Choroid plexus epithelial cell (primary cell): ENCODE data around the gene SAMD4B.

Source experiments
- DNase-seq: peaks from one replicate; pipeline ENCODE4 v3.0.0-alpha.2; 2010; ENCODE audit warnings: low read depth
- H3K4me3 ChIP-seq: 2 replicates; pipeline ENCODE4 v1.5.1; 2011; ENCODE audit warnings: low read depth, mild to moderate bottlenecking, control low read depth, low read length, moderate library complexity
- TF ChIP-seq, protein P1 (sequence below): conservative IDR thresholded peaks from 2 replicates; pipeline ENCODE4 v1.5.1; 2011; ENCODE audit warnings: low read depth, mild to moderate bottlenecking, control low read depth, inconsistent platforms, low read length, moderate library complexity

The SAMD4B gene

DNA sequence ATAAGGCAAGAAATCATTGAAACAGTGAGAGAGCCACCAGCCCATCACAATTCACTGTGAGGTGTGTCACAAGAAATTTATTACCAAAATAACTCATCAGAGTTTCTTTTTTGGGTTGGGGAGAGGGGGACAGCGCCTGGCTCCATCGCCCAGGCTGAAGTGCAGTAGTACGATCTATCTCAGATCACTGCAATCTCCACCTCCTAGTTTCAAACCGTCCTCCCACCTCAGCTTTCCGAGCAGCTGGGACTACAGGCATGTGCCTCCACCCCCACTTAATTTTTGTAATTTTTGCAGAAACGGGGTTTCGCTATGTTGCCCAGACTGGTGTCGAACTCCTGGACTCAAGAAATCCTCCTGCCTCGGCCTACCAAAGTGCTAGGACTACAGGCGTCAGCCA is 42.4 kb upstream of the SAMD4B start:
- TF ChIP-seq, protein P1, sequence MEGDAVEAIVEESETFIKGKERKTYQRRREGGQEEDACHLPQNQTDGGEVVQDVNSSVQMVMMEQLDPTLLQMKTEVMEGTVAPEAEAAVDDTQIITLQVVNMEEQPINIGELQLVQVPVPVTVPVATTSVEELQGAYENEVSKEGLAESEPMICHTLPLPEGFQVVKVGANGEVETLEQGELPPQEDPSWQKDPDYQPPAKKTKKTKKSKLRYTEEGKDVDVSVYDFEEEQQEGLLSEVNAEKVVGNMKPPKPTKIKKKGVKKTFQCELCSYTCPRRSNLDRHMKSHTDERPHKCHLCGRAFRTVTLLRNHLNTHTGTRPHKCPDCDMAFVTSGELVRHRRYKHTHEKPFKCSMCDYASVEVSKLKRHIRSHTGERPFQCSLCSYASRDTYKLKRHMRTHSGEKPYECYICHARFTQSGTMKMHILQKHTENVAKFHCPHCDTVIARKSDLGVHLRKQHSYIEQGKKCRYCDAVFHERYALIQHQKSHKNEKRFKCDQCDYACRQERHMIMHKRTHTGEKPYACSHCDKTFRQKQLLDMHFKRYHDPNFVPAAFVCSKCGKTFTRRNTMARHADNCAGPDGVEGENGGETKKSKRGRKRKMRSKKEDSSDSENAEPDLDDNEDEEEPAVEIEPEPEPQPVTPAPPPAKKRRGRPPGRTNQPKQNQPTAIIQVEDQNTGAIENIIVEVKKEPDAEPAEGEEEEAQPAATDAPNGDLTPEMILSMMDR, result no peak
- DNase-seq, result no peak
- H3K4me3 ChIP-seq, result no peak overlapping the region

GRCh38 chr19:39301021-39301420 is 41.2 kb upstream of the SAMD4B start:
- no peak for DNase-seq
- TF ChIP-seq, protein P1, result no peak
- no peak overlapping the region for H3K4me3 ChIP-seq

DNA sequence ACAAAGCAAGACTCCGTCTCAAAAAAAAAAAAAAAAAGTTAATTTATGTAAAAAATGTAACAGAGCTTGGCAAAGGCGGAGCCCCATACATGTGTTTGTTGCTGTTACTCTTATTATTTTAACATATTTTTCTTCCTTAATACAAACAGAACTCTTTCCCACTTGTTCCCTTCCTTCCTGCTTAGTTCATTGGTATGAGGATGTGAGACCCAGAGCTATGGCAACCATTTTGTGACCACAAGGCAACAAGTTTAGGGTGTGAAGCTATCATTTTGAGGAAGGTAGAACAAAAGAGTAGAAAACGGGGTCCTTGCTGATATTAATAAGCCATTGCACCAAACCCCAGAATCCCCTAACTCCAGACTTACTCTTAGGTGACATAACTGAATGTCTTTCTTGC is 40.7 kb upstream of the SAMD4B start:
- H3K4me3 ChIP-seq, result no peak overlapping the region
- TF ChIP-seq, protein P1, result no peak
- DNase-seq, result no peak

- DNase-seq, result no peak
- TF ChIP-seq, protein P1, result no peak
- no peak overlapping the region for H3K4me3 ChIP-seq
Observed at GRCh38 chr19:39303373-39304184, 38.6 kb upstream of the SAMD4B start.

DNA sequence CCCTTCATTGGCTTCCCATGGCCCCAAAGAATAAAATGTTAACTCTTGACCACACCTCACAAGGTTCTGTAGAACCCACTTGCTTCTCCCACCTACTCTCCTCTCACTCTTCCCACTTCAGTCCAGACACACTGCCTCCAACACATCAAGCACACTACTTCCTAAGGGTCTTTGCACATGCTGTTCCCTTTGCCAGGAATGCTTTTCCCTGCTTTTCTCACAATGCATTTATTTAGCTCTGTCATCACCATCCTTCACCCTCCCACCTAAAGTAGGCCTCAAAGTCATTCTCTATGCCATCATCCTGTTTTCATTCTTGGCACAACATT is 38.1 kb upstream of the SAMD4B start:
- DNase-seq, result no peak
- TF ChIP-seq, protein P1, result no peak
- H3K4me3 ChIP-seq, result no peak overlapping the region

DNA sequence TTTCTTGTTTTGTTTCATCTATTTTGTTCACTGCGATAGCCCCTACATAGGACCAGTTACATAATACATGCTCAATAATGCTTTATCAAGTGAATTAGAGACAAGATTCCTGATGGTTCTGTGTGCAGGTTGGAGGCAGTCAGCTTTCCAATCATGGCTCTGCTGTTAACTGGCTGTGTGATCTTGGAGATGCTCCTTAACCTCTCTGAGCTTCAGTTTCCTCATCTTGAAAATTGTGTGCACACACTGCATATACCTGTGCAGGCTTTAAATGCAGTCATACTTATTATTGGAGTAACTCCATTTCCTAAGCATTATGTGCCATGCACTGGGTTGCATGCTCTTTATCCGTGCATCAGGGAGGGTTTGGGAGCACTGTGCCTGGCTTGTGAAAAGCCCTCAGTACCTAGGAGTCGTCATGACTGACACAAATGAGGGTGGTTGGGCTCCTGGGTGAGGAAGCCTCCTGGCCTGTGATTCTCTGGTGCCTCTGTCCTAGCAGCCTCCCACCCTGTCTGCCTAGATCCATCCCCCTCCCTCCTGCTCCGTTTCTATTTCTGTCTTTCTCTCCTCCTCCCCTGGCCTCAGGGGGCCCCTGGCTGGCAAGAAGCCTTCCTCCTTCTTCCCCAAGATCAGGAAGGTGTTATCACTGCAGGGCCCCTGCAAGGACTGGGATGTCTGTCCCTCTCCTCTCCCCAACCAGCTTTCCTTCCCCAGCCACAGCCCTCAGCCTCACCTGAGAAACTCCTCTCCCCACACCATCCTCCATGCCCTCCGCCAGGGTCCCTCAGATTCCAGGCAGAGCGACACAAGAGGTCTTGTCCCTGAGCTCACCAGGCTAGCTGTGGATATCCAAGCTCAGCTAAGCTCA is 37.3 kb upstream of the SAMD4B start:
- TF ChIP-seq, protein P1, result no peak
- no peak overlapping the region for H3K4me3 ChIP-seq
- no peak for DNase-seq
